Measurements from ENCODE around the gene TUBG2. TPM values are rescaled to one million over a fixed set of nuclear protein-coding genes. Genes with fewer than 3 reads are reported as not detected.
"Not testable (repeated sequence)": the region's sequence is repeated elsewhere in the genome, so short reads cannot be mapped to it uniquely, and the experiment has no call there.

Gene TUBG2
- total RNA-seq (2022): 23.6 and 26.1 TPM in 2 replicates
- Bru-seq, nascent RNA: percentile 65 among the genes with signal in this experiment
- BruChase-seq, experiment 1, labeled RNA remaining after a 6-hour chase: percentile 79 among the genes with signal in this experiment
- BruChase-seq, experiment 2, labeled RNA remaining after a 2-hour chase: percentile 80 among the genes with signal in this experiment
- long read RNA-seq, transcript TUBG2-201 (11 exons, 1,761 nt): major isoform, 8 of 23 reads
- long read RNA-seq, partial matches to known transcripts: 7 of 23 reads
- long read RNA-seq, other reads (novel, unspliced or antisense): 8 of 23 reads

DNA sequence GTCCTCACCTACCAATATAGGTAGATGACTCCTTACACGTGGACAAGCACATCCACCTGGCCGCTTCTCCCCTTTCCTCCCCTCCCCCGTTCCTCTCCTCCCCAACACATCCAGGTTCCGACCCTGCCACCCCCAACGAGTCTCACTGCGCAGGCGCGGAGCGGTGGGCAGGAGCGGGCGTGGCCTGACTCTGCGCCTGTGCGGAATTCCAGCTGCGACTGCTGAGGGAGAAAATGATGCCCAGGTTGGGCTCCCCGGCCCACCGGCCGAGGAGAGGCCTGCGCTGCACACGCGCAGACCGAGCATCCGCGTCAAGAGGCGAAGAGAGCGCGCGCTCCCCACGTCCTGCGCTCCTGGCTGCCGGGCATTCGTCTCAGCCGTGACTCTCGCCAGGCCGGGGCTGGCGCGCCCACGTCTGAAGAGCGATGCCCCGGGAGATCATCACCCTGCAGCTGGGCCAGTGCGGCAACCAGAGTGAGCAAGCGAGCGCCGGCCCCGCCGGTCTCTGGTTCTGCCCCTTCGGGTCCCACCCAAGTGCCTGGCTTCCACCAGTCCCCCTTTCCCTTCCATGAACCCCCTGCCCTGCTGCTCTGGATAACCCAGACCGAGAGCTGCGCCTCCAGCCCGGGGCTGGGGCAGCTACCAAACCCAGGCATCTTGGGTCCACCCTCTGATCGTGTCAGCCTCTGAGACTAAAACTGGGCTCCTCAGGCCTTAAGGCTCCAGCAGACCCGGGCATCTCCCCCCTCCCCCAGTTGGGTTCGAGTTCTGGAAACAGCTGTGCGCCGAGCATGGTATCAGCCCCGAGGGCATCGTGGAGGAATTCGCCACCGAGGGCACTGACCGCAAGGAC is at the start of gene TUBG2:
TUBG2 (plus strand) TSS at position 206 of the 853 bp plus-strand sequence; CDS start at position 426, 220 bp downstream.
- Mint-ChIP-seq H3K36me3 (ENCODE audit: insufficient read depth, unreplicated experiment) (peaks cover 10% of the 10 kb centered on the region), H3K27ac (ENCODE audit: unreplicated experiment) (peak within 1 kb of the TSS; percentile 35), H3K4me1 (ENCODE audit: low read depth, unreplicated experiment) (peaks cover 19% of the 10 kb centered on the region), H3K9me3 (ENCODE audit: low read depth, unreplicated experiment) (peaks cover 3% of the 10 kb centered on the region), H3K27me3 (ENCODE audit: unreplicated experiment) (no peaks in the 10 kb centered on the region), H3K4me3 (ENCODE audit: low read depth, unreplicated experiment) (peak within 1 kb of the TSS; percentile 99)
- CTCF ChIA-PET: interaction anchor here (0.6 to 1.4 kb wide), 8 partner anchors 10 to 243 kb away, joined by 3 to 5 read pairs (median 3); partner anchors contain the start of genes NAGLU and PLEKHH3
- TF ChIP-seq CTCF (IDR thresholded peaks at IDR 0.05; ENCODE audit: unreplicated experiment): no peak
- intact Hi-C loops (cut with micrococcal nuclease; ENCODE audit: unreplicated experiment): no loop called here
- DNase-seq: peak; percentile 98
- no TSS peak for BruUV-seq (replicated peaks)

- BruUV-seq (replicated peaks): TSS peak; percentile 51
- intact Hi-C loops (cut with micrococcal nuclease; ENCODE audit: unreplicated experiment): loop anchor here (5.0 kb wide), 1 partner anchor 67 kb away; the partner anchor contains the start of gene PLEKHH3
- peak; percentile 34 for DNase-seq
- Mint-ChIP-seq H3K4me3 (ENCODE audit: low read depth, unreplicated experiment) (peak overlapping the region; percentile 88), H3K27ac (ENCODE audit: unreplicated experiment) (peak overlapping the region; percentile 75), H3K36me3 (ENCODE audit: insufficient read depth, unreplicated experiment) (peaks cover 52% of the 10 kb centered on the region)
- not testable (repeated sequence) for H3K27me3 Mint-ChIP-seq (ENCODE audit: unreplicated experiment); H3K4me1 Mint-ChIP-seq (ENCODE audit: low read depth, unreplicated experiment); H3K9me3 Mint-ChIP-seq (ENCODE audit: low read depth, unreplicated experiment)
- CTCF ChIA-PET: interaction anchor here (0.6 to 3.0 kb wide), 17 partner anchors 8 to 1992 kb away, joined by 3 to 36 read pairs (median 5); partner anchors contain the start of genes CCR10, PLEKHH3, PSMC3IP and VPS25
Measured at GRCh38 chr17:42609814-42610801, 49.0 kb upstream of the TUBG2 start.

DNA sequence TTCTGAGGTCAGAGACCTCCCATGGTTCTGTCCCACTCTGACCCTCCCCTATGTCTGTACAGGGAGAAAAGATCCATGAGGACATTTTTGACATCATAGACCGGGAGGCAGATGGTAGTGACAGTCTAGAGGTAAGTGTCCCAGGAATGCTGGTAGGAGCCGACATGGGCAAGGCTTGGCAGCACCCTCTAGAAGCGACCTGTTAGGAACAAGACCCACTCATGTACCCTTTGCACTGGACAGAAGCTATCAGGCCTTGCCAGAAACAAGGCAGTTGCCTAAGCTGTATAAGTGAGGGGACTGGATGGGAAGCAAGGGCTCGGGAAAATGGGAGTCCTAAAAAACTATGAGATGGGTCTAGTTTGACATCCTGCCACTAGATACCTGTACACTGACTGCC is 47.1 kb upstream of the TUBG2 start:
- no peaks in the 10 kb centered on the region for H3K27me3 Mint-ChIP-seq (ENCODE audit: unreplicated experiment)
- intact Hi-C loops (cut with micrococcal nuclease; ENCODE audit: unreplicated experiment): no loop called here
- no peak overlapping the region for H3K27ac Mint-ChIP-seq (ENCODE audit: unreplicated experiment)
- BruUV-seq (replicated peaks): no TSS peak
- CTCF ChIA-PET: interaction anchor here (0.6 kb wide), 1 partner anchor 259 kb away, joined by 5 read pairs; no protein-coding TSS in a partner anchor
- no peaks in the 10 kb centered on the region for H3K4me1 Mint-ChIP-seq (ENCODE audit: low read depth, unreplicated experiment)
- DNase-seq: no peak
- TF ChIP-seq CTCF (IDR thresholded peaks at IDR 0.05; ENCODE audit: unreplicated experiment): no peak
- no peak overlapping the region for H3K4me3 Mint-ChIP-seq (ENCODE audit: low read depth, unreplicated experiment)
- no peaks in the 10 kb centered on the region for H3K9me3 Mint-ChIP-seq (ENCODE audit: low read depth, unreplicated experiment)
- H3K36me3 Mint-ChIP-seq (ENCODE audit: insufficient read depth, unreplicated experiment): peaks cover 55% of the 10 kb centered on the region

GRCh38 chr17:42613699-42614295 is 45.3 kb upstream of the TUBG2 start:
- H3K27ac Mint-ChIP-seq (ENCODE audit: unreplicated experiment): no peak overlapping the region
- no peaks in the 10 kb centered on the region for H3K9me3 Mint-ChIP-seq (ENCODE audit: low read depth, unreplicated experiment)
- CTCF ChIA-PET: no interaction called here
- peak overlapping the region; percentile 11 for H3K4me3 Mint-ChIP-seq (ENCODE audit: low read depth, unreplicated experiment)
- peaks cover 52% of the 10 kb centered on the region for H3K36me3 Mint-ChIP-seq (ENCODE audit: insufficient read depth, unreplicated experiment)
- no peak for TF ChIP-seq CTCF (IDR thresholded peaks at IDR 0.05; ENCODE audit: unreplicated experiment)
- DNase-seq: no peak
- intact Hi-C loops (cut with micrococcal nuclease; ENCODE audit: unreplicated experiment): no loop called here
- no TSS peak for BruUV-seq (replicated peaks)
- no peaks in the 10 kb centered on the region for H3K27me3 Mint-ChIP-seq (ENCODE audit: unreplicated experiment)
- peaks cover 8% of the 10 kb centered on the region for H3K4me1 Mint-ChIP-seq (ENCODE audit: low read depth, unreplicated experiment)
